Activated CD8-positive, alpha-beta memory T cell treated with anti-CD3 and anti-CD28 coated beads for 36 hours (primary cell): ENCODE measurements around the gene TUB. TPM values are rescaled to one million over a fixed set of nuclear protein-coding genes. Genes with fewer than 3 reads are reported as not detected.

ENCODE experiments used
- CTCF ChIA-PET: fragments of 350-600 bp; sonication (Branson Sonifier 250); formaldehyde crosslinking; loops from one replicate; lab custom pipeline; 2021; ENCODE audit warnings: antibody characterized with exemption; lab: Charles Lee
- POLR2A ChIA-PET: fragments of 350-600 bp; sonication (Branson Sonifier 250); formaldehyde crosslinking; loops from one replicate; lab custom pipeline; 2021; ENCODE audit warnings: antibody characterized with exemption; lab: Charles Lee
- total RNA-seq, 2 experiments: library from RNA; stranded (reverse); gene quantifications; one replicate each; pipeline ENCODE4 v1.2.3, GENCODE V29; 2021

The TUB gene
- total RNA-seq, 2 experiments from 2014 or later: 0.29 to 0.36 TPM

- ChIA-PET POLR2A (no interaction called here), CTCF (interaction anchor here (1.2 kb wide), 1 partner anchor 30 kb away, joined by 4 read pairs; no protein-coding TSS in a partner anchor)
Observed at GRCh38 chr11:8063324-8063723, 17.7 kb upstream of the TUB start.

- ChIA-PET CTCF (no interaction called here), POLR2A (no interaction called here)
Observed at GRCh38 chr11:8065031-8065430, 16.0 kb upstream of the TUB start.

GRCh38 chr11:8066036-8066910 lies 14.7 kb upstream of the TUB start:
- CTCF ChIA-PET: interaction anchor here (0.5 kb wide), 1 partner anchor 57 kb away, joined by 5 read pairs; no protein-coding TSS in a partner anchor
- POLR2A ChIA-PET: no interaction called here

GRCh38 chr11:8066911-8067455 lies 14.0 kb upstream of the TUB start:
- ChIA-PET POLR2A (no interaction called here), CTCF (interaction anchor here (0.5 to 1.2 kb wide), 3 partner anchors 10 to 56 kb away, joined by 3 to 5 read pairs (median 4); no protein-coding TSS in a partner anchor)

- POLR2A ChIA-PET: no interaction called here
- CTCF ChIA-PET: interaction anchor here (0.8 to 1.2 kb wide), 2 partner anchors 11 to 32 kb away, joined by 3 to 4 read pairs; no protein-coding TSS in a partner anchor
Observed at GRCh38 chr11:8067567-8067928, 13.5 kb upstream of the TUB start.

GRCh38 chr11:8067929-8068575 lies 13.0 kb upstream of the TUB start:
- POLR2A ChIA-PET: no interaction called here
- CTCF ChIA-PET: interaction anchor here (1.2 kb wide), 1 partner anchor 31 kb away, joined by 4 read pairs; no protein-coding TSS in a partner anchor

GRCh38 chr11:8068605-8069221 lies 12.3 kb upstream of the TUB start:
- POLR2A ChIA-PET: no interaction called here
- CTCF ChIA-PET: interaction anchor here (0.6 kb wide), 2 partner anchors 206 to 1363 kb away, joined by 3 to 4 read pairs; no protein-coding TSS in a partner anchor

- CTCF ChIA-PET: no interaction called here
- POLR2A ChIA-PET: no interaction called here
Observed at GRCh38 chr11:8069771-8070170, 11.2 kb upstream of the TUB start.

- CTCF ChIA-PET: interaction anchor here (1.4 kb wide), 1 partner anchor 9 kb away, joined by 3 read pairs; no protein-coding TSS in a partner anchor
- POLR2A ChIA-PET: no interaction called here
Observed at GRCh38 chr11:8070417-8071115, 10.4 kb upstream of the TUB start.

- CTCF ChIA-PET: interaction anchor here (1.2 to 1.4 kb wide), 2 partner anchors 7 to 27 kb away, joined by 3 read pairs; no protein-coding TSS in a partner anchor
- POLR2A ChIA-PET: no interaction called here
Observed at GRCh38 chr11:8071616-8072581, 9.1 kb upstream of the TUB start.

- CTCF ChIA-PET: no interaction called here
- POLR2A ChIA-PET: no interaction called here
Observed at GRCh38 chr11:8075119-8075726, 5.8 kb upstream of the TUB start.

- ChIA-PET POLR2A (no interaction called here), CTCF (interaction anchor here (1.1 kb wide), 1 partner anchor 8 kb away, joined by 3 read pairs; no protein-coding TSS in a partner anchor)
Observed at GRCh38 chr11:8079111-8079675, 1.8 kb upstream of the TUB start.

- CTCF ChIA-PET: interaction anchor here (0.8 to 1.7 kb wide), 2 partner anchors 9 to 11 kb away, joined by 3 read pairs; no protein-coding TSS in a partner anchor
- POLR2A ChIA-PET: no interaction called here
Observed at GRCh38 chr11:8080069-8080670, 841 bp upstream of the TUB start.

- CTCF ChIA-PET: interaction anchor here (1.7 kb wide), 1 partner anchor 9 kb away, joined by 3 read pairs; no protein-coding TSS in a partner anchor
- POLR2A ChIA-PET: no interaction called here
Observed at GRCh38 chr11:8081591-8082250, 710 bp downstream of the TUB start.

GRCh38 chr11:8082391-8083087 lies 1.5 kb downstream of the TUB start:
- ChIA-PET CTCF (interaction anchor here (0.5 to 1.1 kb wide), 2 partner anchors 8 to 126 kb away, joined by 3 read pairs; no protein-coding TSS in a partner anchor), POLR2A (no interaction called here)
